HG03439 (cell line): Measurements from ENCODE around the gene KRTAP12-1.
"Not testable (repeated sequence)": the region's sequence is repeated elsewhere in the genome, so short reads cannot be mapped to it uniquely, and the experiment has no call there.

ENCODE experiments used
- ATAC-seq: cut with Tn5 transposase; IDR thresholded peaks from one replicate; pipeline ENCODE4 v1.9.1; 2021; ENCODE audit warnings: mild to moderate bottlenecking, moderate library complexity; ENCODE audit not compliant: unreplicated experiment

KRTAP12-1 gene

GRCh38 chr21:44647222-44647552 lies 34.8 kb downstream of the KRTAP12-1 start:
- no peak for ATAC-seq

- ATAC-seq = not testable (repeated sequence)
Observed at GRCh38 chr21:44646366-44647221, 35.4 kb downstream of the KRTAP12-1 start, which contains the start of gene KRTAP10-11. Gene KRTAP10-11, plus strand, starts transcription at chr21:44646414. Its CDS starts 45 bp downstream, at chr21:44646459.

GRCh38 chr21:44644878-44645277 lies 37.1 kb downstream of the KRTAP12-1 start:
- ATAC-seq = no peak

GRCh38 chr21:44643741-44644310 lies 38.1 kb downstream of the KRTAP12-1 start:
- ATAC-seq = no peak

GRCh38 chr21:44640761-44641160 lies 41.2 kb downstream of the KRTAP12-1 start:
- no peak for ATAC-seq

GRCh38 chr21:44639331-44639655 lies 42.7 kb downstream of the KRTAP12-1 start:
- ATAC-seq = no peak

GRCh38 chr21:44638506-44639330 lies 43.2 kb downstream of the KRTAP12-1 start:
- not testable (repeated sequence) for ATAC-seq

GRCh38 chr21:44637851-44638348 lies 44.1 kb downstream of the KRTAP12-1 start:
- ATAC-seq = not testable (repeated sequence)

- no peak for ATAC-seq
Observed at GRCh38 chr21:44637018-44637850, 44.7 kb downstream of the KRTAP12-1 start, which contains the start of gene KRTAP10-10. Gene KRTAP10-10, plus strand, starts transcription at chr21:44637356. Its CDS starts 62 bp downstream, at chr21:44637418.

- ATAC-seq = no peak
Observed at GRCh38 chr21:44636209-44637017, 45.5 kb downstream of the KRTAP12-1 start.

- no peak for ATAC-seq
Observed at GRCh38 chr21:44632067-44632466, 49.9 kb downstream of the KRTAP12-1 start.
